Stimulated activated CD4-positive, alpha-beta T cell treated with anti-CD3 and anti-CD28 coated beads, Interleukin-12 subunit alpha, Interleukin-12 subunit beta, amount 100 ng/mL, for 48 hours (primary cell): ENCODE measurements around the gene KDM5C.
A peak's percentile ranks its signal among the peaks of the same experiment; 100 is the strongest.

Experiments
- DNase-seq, 3 donors: peaks; one replicate each; pipeline ENCODE4 v3.0.0-alpha.2; 2020; ENCODE audit warnings: low read depth in 2 of 3, low spot score in 1 of 3

Gene KDM5C

DNA sequence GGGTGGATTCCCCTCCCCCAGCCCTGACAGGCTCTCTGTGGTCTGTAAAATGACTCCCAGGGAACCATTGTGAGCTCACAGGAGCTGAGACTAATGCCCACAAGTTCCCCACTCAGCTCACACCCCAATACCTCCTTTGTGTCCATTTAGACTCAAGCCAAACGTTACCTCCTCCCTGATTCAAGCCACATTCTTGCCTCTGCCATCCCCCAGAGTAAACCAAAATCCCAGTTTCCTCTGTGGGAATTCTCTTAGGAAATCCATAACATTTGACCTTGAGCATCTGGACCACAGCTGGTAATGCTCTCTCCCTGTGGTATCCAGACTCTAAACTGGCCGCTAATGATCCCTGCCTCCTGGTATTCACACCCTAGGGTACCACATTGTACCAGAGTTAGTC is 26.3 kb upstream of the KDM5C start:
- no peak for DNase-seq

DNA sequence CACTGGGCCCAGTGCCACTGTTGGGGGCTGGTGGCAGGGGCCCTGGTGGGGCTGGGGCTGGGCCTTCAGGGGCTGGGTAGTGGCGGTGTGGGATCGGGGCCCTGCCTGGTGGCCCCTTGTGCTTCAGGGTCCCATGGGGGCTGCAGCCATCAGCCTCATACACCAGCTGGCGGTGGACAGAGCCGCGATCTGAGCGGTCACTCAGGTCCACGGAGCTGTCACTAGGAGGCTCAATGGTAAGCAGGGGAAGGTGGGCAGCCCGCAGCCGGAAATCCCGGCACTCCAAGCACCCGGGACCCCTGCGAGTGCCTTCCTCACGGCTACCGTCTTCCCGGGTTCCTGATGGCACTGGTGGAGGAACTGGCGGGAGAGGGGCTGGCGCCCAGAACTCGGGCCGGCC is 25.5 kb upstream of the KDM5C start:
- DNase-seq = no peak

DNA sequence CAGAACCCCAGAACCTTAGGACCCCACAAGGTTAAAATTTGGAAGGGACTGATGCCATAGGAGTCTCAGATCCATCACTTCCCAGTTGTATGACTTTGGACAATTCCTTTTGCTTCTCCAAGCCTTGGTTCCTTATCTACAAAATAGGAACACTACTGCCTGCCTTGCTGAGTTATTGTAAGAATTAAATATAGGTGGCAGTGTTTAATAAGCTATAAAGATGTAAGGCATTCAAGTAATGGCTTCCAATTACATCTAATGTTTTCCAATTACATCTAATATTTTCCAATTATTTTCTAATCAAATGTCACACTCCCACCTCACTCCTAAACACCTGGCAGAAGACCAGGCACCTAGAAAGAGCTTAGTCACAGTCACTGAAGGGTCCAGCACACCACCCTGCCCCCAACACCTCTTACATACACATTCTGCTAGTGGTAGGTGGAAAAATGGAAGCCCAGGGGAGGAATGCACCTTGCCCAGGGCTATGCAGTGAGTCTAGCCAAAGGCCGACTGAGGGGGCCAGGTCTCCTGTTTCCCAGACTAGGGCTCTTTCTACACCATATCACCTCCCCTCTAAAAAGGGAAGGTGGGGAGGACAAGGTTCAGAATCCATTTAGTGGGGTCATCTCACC is 24.5 kb upstream of the KDM5C start:
- DNase-seq = no peak

DNA sequence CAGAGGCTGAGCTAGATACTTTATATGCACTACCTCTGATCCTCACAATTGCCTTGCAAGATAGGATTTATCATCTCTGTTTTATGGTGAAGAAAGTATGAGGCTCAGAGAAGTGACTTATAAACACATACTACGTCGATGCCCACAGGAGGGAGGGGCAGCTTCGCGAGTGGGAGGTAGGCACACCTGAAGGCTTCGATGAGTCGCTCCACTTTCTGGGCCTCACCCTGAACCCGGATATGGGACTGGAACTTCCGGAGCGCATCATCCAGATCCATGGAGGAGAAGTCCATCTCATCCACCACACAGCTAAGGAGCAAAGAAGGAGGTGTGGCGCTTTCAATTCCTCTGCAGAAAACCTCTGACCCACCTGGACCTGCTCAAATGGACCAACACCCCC is 22.9 kb upstream of the KDM5C start:
- no peak for DNase-seq

DNA sequence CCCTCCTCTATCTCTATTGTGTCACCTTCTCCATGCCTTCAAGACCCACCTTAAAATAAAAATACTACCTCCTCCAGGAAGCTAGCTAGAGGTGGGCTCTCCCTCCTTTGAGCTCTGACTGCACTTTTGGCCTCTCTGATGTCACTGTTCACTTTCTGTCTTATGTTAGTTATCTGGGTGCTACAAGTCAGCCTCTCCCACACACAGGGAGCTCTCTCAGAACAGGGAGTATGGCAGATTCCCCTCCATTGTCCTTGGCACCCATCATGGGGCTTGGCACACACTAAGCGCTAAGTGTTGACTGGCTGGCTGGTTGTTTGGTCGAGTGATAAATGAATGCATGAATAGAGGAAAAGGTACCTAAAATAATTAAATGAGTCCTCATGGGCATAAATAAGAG is 21.2 kb upstream of the KDM5C start:
- no peak for DNase-seq

DNA sequence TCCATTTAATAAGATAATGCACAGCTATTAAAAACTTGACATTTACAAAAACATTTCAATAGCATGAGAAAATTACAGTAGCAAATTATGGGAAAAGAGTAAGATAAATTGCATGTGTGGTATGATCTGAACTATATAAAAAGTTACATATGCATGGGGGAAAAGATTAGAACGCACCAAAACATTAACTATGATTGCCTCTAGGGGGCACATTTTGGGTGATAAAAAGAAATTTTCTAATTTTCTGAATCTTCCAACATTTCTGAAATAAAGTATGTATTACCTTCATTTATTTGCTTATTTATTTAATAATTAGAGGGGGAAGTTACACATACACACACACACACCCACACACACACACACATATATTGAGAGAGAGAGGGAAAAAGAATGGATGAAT is 19.6 kb upstream of the KDM5C start:
- no peak for DNase-seq

DNA sequence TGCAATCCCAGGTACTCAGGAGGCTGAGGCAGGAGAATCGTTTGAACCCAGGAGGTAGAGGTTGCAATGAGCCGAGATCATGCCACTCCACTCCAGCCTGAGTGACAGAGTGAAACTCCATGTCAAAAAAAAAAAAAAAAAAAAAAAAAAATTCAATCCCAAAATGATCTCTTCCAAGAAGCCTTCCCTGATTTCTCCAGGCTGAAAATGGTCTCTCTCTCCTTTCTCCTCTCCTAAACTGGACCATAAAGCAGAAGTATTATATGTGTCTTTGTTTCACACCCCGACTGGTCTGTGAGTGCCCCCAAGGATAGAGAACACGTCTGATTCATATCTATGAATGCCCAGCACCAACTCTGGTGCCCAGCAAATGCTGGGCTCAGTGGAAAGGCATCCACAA is 17.3 kb upstream of the KDM5C start:
- DNase-seq = no peak

DNA sequence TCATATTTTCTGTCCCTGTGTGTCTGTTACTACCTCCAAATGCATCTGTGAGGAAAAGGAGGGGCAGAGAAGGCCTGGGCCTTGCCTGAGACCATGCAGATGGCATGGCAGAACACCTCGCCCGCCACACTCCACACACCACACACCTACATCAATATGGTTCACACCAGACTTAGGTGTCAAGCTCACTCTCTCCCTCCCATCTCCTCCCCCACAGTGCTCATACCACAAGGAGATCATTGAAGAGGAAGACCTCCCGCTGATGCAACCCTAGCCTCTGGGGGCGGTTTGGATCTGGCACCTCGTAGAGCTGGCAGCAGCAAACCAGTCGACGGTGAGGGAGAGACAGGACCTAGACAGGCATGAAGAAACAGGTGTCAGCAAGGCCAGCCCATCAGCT is 16.6 kb upstream of the KDM5C start:
- no peak for DNase-seq

DNA sequence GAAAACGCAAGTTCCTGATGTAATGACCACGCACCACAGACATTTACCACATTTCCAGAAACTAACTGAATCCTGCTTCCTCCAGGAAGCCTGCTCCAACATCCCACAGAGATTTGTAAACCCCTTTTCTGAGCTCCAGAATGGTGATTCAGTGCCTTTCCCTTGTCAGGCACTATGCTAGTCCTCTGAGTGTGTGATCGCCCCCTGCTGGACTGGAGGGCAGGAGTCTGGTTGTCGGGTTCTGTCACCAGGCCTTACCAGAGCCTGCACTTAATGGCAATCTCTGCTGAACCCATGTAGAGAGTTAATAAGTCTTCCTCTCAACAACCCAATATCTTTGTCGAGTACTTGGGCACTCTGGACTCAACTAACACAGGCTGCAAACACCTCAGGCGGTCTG is 14.5 kb upstream of the KDM5C start:
- peak; percentile 19 to 78 (median 36) for DNase-seq

DNA sequence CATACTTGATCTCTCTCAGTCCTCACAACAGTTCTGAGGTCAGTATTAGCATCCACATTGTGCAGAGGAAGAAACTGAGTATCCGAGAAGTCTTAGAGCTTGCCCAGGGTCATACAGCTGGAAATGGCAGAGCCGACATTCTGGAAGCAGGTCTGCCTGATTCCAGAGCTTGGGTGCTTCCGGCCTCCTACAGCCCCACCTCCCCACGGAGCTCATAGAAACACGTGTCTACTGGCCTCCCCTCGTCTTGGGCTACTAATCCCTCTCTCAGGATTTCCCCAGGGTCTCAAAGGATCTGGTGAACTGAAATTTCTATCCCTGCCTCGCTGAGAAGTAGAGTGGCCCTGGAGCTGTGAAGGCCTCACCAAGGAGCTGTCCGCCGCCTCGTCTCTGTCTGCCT is 12.0 kb upstream of the KDM5C start:
- DNase-seq = no peak

DNA sequence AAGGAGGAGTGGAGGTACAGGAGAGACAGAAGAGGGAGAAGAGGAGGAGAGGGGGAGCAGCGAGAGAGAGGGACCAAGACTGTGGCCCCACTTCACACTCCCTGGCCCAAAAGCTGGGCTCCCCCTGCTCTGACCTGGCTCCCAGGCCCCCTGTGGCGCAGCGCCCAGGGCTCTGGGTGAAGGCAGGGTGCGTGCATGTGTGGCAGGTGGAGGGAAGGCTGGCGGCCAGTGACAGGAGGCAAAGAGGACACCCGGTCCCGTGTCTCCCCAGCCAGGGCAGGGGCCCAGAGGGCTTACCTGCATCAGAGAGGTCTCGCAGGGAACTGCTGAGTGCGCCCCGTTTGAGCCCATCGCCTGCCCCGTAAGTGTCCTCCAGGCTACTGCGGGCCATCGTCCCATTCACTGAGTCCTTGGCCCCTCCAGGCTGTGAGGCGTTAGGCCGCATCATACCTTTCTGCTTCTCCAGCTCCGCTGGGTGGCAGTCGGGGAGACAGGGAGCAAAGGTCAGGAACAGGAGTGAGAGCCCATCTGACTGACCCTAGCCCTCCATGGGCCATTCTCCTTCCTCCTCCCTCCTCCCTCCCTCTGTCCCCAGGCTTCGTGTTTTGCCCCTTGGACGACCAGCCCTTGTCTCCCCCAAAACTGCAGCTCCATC is 11.1 kb upstream of the KDM5C start:
- DNase-seq = no peak

DNA sequence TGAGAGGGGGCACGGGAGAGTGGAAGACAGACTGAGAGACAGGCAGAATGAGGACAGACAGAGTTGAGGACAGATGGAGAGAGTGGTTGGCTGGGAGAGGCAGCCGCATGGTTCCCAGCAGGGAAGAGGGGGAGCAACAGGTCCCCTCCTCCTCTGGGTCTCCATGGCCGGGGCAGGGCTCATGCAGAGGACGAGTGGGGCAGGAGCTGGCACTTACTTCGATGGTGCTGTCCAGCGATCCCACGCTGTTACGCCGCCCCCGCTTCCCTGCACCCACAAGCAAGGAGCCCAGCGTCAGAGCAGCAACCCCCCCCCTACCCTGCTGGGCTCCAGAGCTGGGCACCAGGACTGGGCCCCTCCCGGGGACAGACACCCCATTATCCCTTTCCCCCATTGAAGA is 10.6 kb upstream of the KDM5C start:
- no peak for DNase-seq

DNA sequence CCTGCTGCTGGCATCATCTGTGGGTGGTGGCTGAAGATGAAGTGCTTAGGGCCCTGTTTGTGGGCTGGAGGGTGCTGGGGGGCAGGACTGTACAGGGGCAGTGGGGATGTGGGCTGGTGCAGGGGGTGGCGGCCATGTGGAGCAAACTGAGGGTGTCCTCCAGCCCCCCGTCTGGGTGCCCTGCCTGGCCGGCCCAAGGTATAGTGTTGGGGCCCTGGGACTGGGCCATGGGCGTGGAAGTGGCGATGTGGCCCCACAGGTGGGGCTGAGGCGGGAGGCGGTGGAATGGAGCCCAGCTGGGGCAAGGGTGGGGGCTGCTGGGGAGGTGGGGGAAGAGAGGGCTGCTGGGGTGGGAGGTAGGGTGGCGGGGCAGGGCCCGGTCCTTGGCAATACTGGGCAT is 9.5 kb upstream of the KDM5C start:
- no peak for DNase-seq

DNA sequence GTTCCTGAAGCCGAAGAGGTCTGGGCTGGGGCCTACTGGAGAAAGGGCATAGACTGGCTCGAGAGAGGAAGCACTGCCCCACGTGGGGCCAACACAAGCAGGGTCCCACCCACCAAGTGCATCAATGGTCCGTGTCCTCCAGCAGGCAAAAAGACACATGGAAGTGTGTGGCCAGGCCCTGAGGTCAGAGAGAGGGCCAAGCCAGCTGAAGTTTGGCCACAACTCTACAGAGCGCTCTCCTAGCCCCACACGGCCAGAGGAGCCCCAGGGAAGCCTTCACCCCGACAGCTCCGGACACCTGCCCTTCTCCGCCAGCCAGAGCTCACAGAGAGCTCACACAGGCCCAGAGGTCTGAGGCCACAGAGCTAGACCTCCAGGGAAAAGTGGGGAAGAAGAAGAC is 8.5 kb upstream of the KDM5C start:
- no peak for DNase-seq

DNA sequence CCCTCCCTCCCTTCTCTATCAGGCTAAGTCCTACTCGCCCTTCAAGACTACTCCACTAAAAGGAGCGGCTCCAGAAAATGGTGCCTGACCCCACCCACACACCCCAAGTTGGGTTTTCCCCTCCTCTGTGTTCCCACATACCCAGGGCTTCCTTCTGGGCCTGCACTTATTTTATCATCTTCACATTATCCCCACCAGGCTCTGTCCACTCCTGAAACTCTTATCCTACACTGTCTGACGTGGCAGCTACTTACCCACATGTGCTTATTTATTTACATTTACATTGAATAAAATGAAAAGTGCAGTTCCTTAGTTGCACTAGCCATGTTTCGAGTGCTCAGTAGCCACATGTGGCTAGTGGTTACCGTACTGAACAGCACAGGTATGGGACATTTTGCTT is 5.1 kb upstream of the KDM5C start:
- no peak for DNase-seq

DNA sequence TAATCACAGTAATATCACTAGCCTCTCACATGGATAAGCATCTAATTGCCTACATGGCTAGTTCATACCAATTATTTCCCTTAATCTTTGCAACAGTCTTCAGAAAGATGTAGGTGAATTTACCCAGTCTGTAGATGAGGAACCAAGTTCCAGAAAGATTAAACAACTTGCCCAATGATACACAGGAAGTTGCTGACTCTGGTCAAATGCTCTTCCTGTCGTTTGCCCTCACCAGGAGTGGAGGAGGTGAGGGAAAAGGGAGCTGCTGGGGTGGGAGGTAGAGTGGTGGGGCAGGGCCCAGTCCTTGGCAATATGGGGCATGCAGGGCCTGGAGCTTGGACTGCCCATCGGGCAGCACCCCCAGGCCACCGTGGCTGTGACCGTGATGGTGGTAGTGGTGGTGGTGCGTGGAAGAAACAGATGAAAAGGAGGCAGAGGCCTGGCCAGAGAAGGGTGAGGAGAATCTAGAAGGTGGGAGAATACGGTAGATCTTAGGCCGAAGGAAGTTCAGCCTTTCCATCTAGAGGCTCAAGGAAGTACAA is 2.3 kb upstream of the KDM5C start:
- DNase-seq = no peak

DNA sequence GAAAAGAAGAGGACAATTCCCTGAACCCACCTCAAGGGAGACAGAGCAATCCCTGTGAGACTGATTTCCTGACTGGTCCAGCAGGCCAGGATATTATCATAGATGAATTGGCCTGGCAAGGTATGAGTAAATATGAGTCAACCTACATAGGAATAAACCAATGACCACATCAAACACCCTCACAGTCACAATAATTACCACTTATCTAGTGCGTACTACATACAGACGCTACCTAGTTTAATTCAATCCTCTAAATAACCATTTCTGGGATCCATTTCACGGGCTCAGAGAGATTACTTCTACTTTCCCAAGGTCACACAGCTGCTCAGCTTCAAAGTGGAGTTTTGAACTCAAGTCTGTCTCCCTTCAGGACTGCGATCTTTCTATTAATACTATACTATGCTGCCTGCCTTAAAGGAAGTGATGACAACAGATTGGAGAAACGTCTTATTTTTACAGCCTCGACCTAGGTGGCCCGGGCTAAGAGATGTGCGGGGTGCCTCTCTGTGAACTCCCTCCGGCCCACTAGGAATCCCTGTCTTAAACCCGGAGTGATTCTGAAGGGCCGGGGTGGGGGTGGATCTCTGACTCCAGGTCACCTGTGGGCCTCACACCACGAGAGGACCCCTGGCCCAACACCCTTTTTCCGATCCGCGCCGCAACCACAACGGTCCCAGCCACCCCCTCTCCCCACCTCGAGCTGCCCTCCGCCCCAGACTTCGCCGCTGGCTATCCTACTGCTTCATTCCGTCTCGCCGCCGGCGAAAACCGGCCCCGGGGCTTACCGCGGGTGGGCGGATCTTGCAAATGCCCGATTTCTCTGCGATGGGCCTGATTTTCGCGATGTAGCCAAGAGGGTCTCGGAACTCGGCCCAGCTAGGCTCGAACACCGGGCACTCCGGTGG is 800 bp downstream of the KDM5C start:
- DNase-seq = peak in 1 of 3 donors; percentile 25

DNA sequence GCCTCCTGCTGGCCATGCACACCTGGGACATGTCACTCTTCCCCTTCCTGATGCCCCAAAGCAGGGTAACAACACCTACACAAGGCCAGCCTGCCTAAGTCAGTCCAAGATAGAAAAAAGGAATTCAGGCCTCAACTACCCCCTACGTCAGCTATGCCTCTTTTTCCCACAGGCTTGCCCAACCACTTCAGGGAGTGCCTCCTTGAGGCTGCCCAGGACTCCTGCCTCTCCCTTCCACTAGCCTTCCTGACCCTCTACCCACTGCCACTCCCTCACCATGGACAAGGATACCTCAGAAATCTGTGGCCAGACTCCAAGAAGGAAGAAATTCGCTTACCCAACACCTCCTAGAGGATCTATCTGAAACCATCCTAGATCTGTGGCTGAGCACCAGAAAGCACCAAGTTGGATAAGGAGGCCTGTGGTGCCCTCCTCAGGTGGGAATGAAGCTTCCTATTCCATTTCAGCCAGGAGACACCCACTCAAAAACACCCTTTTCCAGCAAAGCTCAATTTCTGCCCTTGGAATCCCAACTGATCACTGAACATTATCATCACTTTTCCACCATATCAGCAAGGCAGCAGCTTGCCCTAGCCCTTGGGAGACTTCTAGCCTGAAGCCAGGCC is 1.8 kb downstream of the KDM5C start:
- no peak for DNase-seq

DNA sequence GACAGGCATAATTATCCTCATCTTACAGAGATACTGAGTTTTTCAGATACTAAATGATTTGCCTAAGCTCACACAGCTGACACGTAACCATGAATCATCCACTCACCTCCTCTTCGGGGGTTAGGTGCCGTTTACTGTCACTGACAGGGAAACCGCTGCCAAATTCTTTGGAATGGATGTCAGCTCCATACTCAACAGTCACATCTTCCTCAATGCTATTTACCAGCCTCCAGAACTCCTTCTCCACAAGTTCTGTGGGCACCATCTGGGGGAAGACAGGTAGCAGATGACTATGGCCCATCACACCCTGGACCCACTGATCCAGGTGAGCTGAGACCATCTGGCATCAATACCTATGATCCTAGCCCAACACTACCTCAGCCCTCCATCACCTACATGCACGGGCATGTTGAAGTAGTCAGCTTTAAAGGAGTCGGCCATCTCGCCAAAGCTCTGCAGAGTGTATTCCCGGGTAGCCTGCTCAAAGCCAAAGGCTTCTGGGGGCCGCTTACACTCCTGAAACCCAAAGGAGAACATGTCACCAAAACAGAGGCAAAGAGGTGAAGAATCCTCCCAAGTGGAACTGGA is 13.5 kb downstream of the KDM5C start:
- no peak for DNase-seq

DNA sequence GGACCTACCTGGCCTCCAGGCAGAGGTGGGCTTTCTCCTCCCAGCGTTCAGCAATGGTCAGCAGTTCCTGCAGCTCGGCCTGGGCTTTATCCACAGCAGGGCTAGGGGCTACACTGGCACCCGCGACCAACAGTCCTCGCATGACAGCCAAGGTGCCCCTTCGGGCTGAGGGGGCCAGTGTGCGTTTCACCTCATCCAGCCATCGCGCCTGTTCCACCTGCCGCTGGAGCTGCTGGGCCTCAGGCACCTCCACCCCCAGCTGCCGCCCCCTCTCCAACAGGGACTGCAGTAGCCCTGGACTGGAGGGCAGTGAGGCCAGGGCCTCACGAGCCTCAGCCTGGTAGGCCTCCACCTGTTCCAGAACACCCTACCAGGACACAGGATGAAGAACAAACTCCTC is 28.3 kb downstream of the KDM5C start:
- DNase-seq = no peak

DNA sequence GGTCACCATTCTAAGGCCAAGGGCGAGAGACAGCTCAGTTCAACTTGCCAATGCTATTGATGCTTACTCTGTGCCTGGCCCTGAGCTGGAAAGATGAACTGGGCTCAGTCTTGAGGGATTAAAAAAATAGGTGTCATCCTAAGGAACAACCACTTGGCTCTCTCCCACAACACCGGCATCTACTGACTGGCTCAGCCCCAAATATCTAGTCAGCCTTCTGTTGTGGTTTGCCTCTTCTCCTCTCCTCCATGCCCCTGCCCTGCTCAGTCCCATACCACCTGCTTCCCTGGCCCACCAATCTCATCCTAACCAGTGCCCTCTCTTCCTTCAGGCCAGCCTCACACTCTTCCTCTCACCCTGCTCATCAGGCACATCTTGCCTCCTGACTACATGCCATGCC is 29.6 kb downstream of the KDM5C start:
- no peak for DNase-seq
